Posterior vena cava (tissue), 2 donors: ENCODE results near the gene USP34. TPM values are rescaled to one million over a fixed set of nuclear protein-coding genes. Genes with fewer than 3 reads are reported as not detected.

Experiments
- DNase-seq: peaks from one replicate; pipeline ENCODE4 v3.0.0-alpha.2; 2020; ENCODE audit warnings: low spot score
- intact Hi-C, 2 donors: fragments of 100-400 bp; cut with DNase I; formaldehyde crosslinking; loops; one replicate each; pipeline versions ENCODE4 v1.14.1 to v1.14.2; 2022 to 2023
- total RNA-seq, 2 donors: library from RNA; stranded (reverse); fragmentation: NEBNext Ultra II Directional; extraction: Animal tissue kit (Norgen Biotek cat#: 25700); gene quantifications; one replicate each; pipeline ENCODE4 v1.2.1, GENCODE V29; 2021
- donor health status: DM: yes; HTN: yes; CAD: no.
- donor health status: DM: yes; HTN: yes; CAD: no.

Gene USP34
- total RNA-seq, 2 donors from 2014 or later: 87.4 to 125 TPM

DNA sequence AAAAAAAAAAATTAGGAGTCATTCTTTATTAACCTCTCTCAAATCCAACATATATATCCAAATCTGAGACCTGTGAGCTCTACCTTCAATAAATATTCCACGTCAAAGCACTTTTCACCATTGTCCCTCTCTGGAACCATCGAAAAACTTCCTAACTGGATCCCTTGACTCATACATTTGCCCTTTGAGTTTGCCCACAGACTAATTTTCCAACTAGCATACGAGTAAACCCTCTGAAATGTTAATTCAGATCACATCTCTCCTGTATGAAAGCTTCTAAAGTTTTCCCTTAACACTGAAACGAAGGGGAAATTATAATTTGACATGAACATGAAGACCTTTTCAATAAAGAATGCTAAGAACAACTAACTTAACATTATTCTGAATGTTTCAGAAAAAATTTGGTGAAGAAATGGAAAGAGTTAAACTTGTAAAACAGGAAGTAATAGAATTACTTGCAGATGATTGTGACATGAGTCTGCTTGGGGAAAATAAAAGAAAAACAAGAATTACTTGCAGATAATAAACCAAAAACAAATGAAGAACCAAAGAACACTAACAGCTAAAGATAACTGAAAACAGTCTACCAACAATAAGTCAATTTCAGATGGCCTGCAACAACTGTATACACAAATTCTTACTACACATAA lies 198.3 kb downstream of the USP34 start:
- DNase-seq: no peak
- intact Hi-C loops: no loop called here

DNA sequence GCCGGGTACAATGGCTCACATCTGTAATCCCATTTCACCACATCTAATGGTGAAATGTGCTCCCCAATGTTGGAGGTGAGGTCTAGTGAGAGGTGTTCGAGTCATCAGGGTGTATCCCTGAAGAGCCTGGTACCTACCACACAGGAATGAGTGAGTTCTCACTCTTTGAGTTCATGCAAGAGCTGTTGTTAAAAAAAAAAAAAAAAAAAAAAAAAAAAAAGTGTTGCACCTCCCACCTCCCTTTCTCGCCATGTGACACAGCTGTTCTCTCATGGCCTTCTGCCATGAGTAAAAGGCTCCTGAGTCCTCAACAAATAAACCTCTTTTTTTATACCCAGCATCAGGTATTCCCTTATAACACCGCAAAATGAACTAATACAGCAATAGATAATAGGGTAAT lies 202.6 kb downstream of the USP34 start:
- DNase-seq: no peak
- intact Hi-C loops: no loop called here

DNA sequence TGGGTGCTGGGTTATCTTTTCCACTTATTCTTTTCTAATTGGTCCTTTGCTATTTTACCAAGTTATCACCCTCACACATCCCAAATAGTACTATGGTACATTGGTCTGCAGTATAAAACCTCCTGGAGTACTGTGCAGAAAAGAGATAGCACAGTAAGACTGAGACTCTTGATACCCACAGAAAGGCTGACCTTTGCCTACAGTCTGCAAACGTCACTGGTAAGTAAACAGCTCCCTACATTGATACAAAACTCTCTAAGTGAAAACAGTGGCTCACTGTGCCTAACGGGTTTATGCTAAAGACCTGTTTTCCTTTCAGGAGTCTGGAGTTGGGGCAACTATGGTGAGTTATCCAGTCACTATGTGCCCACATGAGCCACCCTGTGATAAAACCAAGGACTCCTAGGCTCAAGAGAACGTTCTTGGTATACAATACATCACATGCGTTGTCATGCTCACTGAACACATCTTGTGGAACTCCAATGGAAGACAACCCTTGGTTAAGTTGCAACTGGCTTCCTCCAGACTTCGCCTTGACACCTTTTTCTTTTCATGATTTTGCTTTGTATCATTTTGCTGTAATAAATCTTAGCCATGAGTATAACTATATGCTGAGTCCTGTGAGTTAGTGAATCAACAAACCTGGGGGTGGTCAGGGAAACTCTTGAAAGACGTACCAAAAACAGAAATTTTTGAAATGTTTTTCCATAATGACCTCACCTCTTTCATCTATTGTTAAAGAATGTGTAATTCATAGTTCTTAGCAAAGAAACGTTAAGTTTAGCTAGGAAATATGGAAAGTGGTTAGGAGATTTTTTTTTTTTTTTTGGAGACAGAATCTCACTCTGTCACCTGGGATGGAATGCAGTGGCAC lies 204.0 kb downstream of the USP34 start:
- intact Hi-C loops: no loop called here

DNA sequence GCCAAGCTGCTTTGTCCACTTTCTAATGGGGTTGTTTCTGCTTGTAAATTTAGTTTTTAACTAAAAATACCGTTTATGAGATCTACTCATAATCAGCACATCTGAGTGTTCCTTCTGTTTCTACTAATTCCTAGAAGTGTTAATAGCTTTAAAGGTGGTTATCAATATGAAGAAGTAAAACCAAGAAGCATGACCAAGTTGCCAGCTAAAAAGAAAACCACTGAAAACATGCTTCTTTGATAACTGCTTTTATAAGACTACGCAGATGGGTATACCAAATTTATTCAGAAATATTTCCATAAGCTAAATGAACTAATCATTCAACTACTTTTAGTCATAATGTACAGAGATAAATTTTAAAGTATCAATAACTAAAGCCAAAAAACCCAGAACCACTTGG lies 207.1 kb downstream of the USP34 start:
- intact Hi-C loops: no loop called here
- DNase-seq: no peak

More for the DNA sequence above, 204.0 kb downstream of the USP34 start:
- no peak for DNase-seq

DNA sequence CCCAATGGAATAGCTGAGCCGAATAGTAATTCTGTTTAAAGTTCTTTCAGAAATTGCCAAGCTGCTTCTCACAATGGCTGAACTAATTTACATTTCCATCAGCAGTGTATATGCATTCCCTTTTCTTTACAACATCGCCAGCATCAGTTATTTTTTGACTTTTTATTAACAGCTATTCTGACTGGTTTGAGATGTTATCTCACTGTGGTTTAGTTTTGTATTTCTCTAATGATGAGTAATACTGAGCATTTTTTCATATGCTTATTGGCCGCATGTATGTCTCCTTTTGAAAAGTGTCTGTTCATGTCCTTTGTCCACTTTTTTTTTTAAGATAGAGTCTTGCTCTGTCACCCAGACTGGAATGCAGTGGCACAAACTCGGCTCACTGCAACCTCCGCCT lies 208.2 kb downstream of the USP34 start:
- no peak for DNase-seq

DNA sequence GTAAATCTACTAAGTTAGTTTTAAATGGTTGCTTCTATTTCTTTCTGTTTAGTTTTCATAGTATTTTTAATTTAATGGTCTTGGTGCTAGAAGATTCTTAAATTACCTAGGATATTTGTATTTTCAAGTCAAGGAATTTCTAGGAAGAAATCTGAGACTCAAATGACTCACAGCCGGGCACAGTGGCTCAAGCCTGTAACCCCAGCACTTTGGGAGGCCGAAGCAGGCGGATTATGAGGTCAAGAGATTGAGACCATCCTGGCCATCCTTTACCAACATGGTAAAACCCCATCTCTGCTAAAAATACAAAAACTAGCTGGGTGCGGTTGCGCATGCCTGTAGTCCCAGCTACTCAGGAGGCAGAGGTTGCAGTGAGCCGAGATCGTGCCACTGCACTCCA lies 213.4 kb downstream of the USP34 start:
- intact Hi-C loops: no loop called here
- no peak for DNase-seq

More for the DNA sequence above, 208.2 kb downstream of the USP34 start:
- intact Hi-C loops: no loop called here

DNA sequence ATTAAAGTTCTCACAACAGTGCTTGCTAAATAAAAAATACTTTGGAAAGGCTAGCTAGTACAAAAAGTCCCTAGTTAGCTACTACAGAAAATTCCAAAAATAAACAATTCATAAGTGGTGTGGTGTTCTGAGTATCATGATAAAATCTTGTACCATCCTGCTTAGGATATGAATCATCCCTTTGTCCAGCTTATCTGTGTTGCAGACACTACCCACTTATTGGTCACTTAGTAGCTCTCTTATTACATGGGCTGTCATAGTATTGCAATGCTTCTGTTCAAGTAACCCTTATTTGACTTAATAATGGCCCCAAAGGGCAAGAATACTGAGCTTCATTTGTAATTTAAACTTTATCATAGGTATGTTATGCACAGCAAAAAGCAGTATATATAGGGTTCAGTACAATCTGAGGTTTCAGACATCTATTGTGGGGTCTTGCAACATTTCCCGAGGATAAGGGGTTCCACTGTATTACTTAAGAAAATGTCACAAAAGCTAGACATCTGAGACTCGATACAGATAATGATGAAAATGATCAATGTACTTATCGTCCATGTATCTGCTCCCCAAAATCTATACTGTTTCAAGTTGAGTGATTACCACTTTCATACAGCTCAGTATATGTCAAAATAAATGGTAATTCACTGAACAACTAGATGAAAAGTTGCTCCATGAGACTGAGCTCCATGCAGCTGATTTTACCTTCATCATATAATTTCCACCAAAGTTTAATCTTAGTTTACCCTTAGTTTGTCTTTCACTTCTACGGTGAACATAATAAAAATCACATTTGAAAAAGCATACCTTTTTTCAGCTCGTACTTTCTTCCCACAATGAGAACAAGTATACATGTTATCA lies 215.1 kb downstream of the USP34 start:
- intact Hi-C loops: no loop called here
- no peak for DNase-seq

DNA sequence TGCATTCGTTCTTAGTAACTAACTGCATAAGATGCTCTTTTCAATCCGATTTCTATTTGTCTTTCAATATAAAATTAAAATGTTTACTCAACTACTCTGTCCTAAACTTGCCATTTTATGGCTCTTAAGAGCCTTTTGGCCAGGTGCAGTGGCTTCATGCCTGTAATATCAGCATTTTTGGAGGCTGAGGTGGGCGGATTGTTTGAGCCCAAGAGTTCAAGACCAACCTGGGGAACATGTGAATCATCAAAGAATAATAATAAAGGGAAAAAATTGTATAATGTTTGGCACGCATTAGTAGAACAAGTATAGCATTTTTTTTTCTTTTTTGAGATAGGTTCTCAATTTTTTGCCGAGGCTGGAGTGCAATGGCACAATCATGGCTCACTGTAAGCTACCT lies 216.4 kb downstream of the USP34 start:
- intact Hi-C loops: no loop called here
- DNase-seq: no peak

DNA sequence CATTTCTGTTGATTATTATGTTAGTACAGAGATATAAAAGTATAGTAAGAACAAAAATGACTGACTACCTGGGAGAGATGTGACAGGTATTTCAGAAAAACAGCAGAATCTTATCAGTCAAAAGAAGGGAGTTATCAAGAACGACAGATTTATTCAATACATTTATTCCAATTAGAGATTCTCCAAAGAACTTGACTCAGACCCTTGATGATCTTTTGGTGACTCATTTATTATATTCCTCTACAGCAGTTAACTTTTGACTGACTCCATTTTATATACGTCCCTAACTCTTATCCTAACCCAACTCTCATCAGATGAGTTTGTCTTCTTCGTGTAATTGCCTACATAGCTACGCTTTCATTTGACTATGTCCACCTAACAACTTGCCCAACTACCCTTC lies 217.8 kb downstream of the USP34 start:
- DNase-seq: no peak
- intact Hi-C loops: no loop called here

DNA sequence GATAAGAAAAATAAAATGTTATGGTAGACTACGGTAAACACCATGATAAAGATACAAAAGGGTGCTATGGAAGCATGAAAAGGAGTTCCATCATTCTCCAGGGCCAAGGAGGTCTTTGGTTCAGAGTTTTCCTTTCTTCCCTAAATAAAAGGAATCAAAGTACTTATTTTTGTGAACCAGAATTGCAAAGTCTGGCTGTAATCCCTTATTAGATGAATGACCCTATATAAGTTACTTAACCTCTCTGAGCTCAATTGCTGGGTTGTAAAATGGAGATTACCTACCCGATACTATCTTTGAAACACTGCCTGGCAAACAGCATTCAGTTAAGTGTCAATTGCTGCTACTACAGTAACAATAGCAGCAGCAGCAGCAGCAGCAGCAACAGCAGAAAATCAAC lies 218.9 kb downstream of the USP34 start:
- intact Hi-C loops: no loop called here
- no peak for DNase-seq

DNA sequence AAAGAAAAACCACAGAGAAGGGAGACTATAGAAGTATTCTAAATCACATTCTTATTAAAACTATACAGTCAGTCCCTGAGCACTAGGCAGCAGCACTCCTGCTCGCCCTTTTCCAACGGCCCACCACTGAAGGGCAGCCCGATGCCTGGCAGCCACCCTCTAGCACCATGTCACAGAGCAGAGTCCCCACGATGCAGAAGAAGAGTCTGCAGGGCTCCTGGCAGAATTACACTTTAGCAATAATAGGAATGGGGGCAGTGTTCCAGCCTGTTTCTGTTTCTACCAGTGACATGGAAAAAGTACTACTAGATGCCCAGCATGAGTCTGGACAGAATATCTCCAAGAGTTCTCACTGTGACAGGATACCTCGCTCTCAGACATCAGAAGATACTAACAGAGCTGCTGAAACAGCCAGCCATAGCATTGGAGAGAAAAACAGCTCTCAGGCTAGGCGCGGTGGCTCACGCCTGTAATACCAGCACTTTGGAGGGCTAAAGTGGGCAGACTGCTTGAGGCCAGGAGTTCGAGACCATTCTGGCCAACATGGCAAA lies 221.3 kb downstream of the USP34 start:
- DNase-seq: no peak
- intact Hi-C loops: no loop called here

DNA sequence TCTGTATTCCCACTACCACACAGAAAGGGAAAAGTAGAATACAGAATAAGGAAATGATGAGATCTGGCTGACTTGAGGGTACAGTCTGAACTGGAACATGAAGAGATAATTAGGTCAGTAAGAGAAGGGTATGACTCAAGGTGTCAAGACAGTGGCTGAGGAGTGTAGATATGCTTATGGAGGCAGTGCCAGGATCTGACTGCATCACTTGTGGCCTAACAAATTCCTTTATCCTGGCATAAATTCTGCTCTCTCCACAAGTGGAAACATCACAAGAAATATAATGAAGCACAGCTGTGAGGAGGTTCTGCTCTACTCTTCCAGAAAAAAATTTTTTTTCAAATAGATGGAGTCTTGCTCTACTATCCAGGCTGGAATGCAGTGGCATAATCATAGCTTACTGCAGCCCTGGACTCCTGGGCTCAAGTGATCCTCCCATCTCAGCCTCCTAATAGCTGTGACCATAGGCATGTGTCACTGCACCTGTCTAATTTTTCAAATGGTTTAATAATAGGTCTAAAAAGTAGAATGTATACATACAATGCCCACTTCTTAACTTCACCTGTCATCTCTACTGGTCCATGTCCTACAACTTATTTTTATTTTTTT lies 223.6 kb downstream of the USP34 start:
- intact Hi-C loops: no loop called here
- DNase-seq: no peak

DNA sequence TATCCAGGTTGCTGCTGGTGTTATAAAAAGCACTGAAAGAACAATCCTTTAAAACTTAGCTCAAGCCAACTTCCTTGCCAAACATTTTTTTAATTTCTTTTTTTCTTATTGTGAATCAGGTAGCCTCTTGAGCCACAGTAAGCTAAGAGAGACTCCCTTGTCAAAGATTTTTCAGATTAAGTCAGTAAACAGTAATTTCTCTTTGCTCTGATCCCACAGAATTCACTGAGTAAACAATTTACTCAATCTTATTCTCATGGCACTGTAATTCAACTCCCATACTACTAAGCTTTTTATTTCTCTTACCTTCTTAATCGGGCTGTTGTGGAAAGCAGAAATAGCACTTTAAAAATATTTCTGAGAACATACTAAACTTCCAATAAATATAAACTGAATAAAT lies 226.2 kb downstream of the USP34 start:
- intact Hi-C loops: no loop called here
- DNase-seq: no peak

DNA sequence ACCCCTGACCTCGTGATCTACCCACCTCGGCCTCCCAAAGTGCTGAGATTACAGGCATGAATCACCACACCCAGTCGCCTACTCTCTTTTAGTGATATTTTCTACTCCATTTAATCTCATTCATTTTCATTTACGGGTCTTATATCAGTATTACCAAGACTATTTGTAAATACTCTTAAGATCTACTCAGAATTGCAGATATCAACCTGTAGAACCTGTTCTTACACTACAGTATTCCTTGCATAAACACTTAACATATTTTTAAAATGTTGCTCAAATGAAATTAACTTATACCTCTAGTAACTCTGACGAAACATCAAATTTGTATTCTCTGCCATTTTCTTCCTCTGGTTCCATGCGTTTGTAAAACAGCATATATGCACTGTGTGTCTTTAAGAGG lies 229.6 kb downstream of the USP34 start:
- intact Hi-C loops: no loop called here
- DNase-seq: no peak

DNA sequence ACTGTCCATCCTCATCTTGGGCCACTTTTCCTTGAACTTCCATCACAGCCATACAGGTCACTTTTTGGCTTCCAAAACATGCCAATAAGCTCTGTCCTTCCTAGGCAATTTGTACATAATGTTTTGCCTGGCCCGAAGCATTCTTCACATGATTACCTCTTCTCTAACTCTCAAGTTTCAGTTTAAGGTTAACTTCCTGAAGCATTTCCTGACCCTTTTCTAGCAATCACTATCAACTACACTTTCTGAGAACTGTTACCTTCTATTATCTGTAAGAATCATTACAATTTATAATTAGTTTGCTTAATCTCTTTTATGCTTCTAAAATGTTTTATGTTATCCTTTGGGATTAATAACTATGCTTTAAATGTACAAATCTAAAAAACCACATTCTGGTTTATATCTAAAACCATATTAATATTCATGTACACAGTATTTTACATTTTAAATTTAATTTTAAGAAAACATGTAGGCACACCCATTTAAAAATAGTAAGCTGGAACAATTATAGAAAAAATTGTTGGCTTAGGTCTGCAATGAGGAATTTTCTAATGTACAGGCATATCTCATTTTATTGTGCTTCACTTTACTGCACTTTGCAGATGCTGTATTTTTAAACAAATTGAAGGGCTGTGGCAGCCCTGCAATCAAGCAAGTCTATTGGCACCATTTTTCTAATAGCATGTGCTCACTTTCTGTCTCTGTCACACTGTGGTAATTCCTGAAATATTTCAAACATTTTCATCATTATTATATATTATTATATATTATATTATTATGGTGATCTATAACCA lies 232.5 kb downstream of the USP34 start:
- DNase-seq: no peak
- intact Hi-C loops: no loop called here

DNA sequence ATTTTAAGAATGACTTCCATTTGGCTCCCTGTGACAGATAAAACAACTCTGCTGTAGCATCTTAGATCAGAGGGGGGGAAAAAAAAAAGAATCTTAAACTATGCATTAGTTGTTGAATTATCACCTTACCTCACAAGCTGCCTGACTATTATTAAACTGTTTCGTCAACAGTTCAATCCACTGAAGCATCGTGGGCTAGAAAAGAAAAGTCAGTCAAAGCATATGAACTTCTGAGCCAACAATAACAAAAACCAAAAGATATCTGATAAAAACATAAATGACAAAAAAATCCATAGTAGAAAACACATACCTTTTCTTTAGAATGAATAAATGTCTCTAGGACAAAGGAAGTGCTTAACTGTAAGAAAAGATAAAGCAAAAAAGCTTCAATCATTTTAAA lies 235.2 kb downstream of the USP34 start:
- intact Hi-C loops: no loop called here
- DNase-seq: no peak

DNA sequence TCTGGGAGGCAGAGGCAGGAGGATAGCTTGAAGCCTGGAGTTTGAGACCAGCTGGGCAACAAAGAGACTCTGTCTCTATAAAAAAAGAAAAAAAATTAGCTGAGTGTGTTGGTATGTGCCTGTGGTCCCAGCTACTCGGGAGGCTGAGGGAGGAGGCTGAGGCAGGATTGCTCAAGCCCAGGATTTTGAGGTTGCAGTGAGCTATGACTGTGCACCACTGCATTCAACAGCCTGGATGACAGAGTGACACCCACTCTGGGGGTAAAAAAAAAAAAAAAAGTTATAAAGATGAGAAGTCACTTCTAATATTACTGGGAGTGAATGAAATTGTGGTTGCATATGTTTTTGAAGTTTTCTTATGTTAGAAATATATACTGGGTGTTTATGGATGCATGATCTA lies 237.3 kb downstream of the USP34 start:
- no peak for DNase-seq
- intact Hi-C loops: no loop called here

DNA sequence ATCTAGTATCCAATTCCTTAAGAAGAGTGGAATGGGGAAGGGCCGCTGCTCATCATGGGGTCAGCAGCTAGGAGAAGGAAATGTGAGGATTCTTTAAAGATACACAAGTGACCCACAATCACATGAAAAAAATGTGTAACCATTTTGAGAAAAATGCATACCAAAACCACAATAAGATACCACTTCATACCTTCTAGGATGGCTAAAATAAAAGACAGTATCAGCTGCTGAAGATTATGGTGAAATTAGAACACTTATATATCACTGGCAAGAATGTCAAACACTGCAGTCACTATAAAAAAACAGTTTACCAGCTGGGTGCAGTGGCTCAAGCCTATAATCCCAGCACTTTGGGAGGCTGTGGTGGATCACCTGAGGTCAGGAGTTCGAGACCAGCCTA lies 241.0 kb downstream of the USP34 start:
- DNase-seq: no peak
- intact Hi-C loops: no loop called here

DNA sequence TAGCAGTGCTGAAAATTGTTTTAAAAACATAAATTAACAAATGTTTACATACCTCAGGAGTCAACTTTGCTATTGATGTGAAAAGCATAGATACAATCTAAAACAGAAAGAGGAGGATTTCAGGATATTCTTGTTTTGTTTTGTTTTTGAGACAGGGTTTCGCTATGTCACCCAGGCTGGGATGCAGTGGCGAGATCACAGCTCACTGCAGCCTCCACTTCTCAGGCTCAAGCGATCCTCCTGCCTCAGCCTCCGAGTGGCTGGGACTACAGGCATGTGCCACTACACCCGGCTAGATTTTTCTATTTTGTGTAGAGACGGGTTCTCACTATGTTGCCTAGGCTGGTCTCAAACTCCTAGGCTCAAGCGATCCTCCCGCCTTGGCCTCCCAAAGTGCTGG lies 248.3 kb downstream of the USP34 start:
- DNase-seq: no peak
- intact Hi-C loops: loop anchor here in 1 of 2 donors (5.0 kb wide), 1 partner anchor 370 kb away; no protein-coding TSS in a partner anchor
